Osteocyte (in vitro differentiated cells): ENCODE results near the gene OST4. TPM values are rescaled to one million over a fixed set of nuclear protein-coding genes. Genes with fewer than 3 reads are reported as not detected.

ENCODE experiments used
- DNase-seq: peaks from one replicate; pipeline ENCODE4 v3.0.0; 2021; ENCODE audit warnings: mixed read lengths; ENCODE audit not compliant: unreplicated experiment; ENCODE audit errors: extremely low spot score
- H3K27ac Mint-ChIP-seq: one replicate; pipeline ENCODE4 v1.8.0; 2021; ENCODE audit warnings: mild to moderate bottlenecking, mixed read lengths; ENCODE audit not compliant: unreplicated experiment
- H3K27me3 Mint-ChIP-seq: one replicate; pipeline ENCODE4 v1.8.0; 2021; ENCODE audit warnings: mixed read lengths; ENCODE audit not compliant: unreplicated experiment
- H3K36me3 Mint-ChIP-seq: one replicate; pipeline ENCODE4 v1.8.0; 2021; ENCODE audit warnings: mixed read lengths; ENCODE audit not compliant: unreplicated experiment
- H3K4me1 Mint-ChIP-seq: one replicate; pipeline ENCODE4 v1.8.0; 2021; ENCODE audit warnings: mixed read lengths; ENCODE audit not compliant: unreplicated experiment
- H3K4me3 Mint-ChIP-seq: one replicate; pipeline ENCODE4 v1.8.0; 2021; ENCODE audit warnings: mild to moderate bottlenecking, moderate library complexity, mixed read lengths; ENCODE audit not compliant: unreplicated experiment
- H3K9me3 Mint-ChIP-seq: one replicate; pipeline ENCODE4 v1.8.0; 2021; ENCODE audit warnings: mixed read lengths; ENCODE audit not compliant: unreplicated experiment
- CTCF ChIP-seq: fragments of 200-600 bp; sonication (generic); IDR thresholded peaks from 2 replicates; pipeline ENCODE4 v1.5.0; 2021; ENCODE audit warnings: antibody characterized with exemption, mild to moderate bottlenecking, moderate library complexity
- total RNA-seq: library from RNA; stranded (reverse); gene quantifications from 2 replicates; pipeline ENCODE4 v1.2.1, GENCODE V29; 2021

OST4 gene
- total RNA-seq, 1 donor from 2014 or later: 380 TPM

- peaks cover 2% of the 10 kb centered on the region for H3K4me1 Mint-ChIP-seq
- H3K27me3 Mint-ChIP-seq: no peaks in the 10 kb centered on the region
- no peaks in the 10 kb centered on the region for H3K9me3 Mint-ChIP-seq
- no peak overlapping the region for H3K27ac Mint-ChIP-seq
- TF ChIP-seq CTCF: no peak
- DNase-seq: no peak
- H3K36me3 Mint-ChIP-seq: peaks cover 28% of the 10 kb centered on the region
- H3K4me3 Mint-ChIP-seq: no peak overlapping the region
These were observed 29.7 kb downstream of the OST4 start for GRCh38 chr2:27041752-27042151.

DNA sequence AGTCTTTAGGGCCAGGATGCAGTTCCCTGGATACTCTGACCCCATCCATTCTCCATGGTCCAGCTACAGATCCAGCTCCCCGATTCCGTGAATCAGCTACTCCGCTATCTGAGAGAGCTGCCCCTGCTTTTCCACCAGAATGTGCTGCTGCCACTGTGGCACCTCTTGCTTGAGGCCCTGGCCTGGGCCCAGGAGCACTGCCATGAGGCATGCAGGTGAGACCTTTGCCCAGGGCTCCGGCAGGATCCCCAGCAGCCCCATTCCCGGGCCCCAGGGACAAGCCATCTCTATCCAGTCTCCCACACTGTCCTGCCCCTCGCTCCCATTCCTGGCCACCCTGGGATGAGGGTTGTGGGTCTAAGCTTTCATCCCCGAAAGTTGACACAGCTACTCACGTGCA lies 31.2 kb downstream of the OST4 start:
- no peak for TF ChIP-seq CTCF
- no peak for DNase-seq
- peaks cover 2% of the 10 kb centered on the region for H3K4me1 Mint-ChIP-seq
- H3K9me3 Mint-ChIP-seq: no peaks in the 10 kb centered on the region
- no peak overlapping the region for H3K27ac Mint-ChIP-seq
- no peaks in the 10 kb centered on the region for H3K27me3 Mint-ChIP-seq
- peaks cover 39% of the 10 kb centered on the region for H3K36me3 Mint-ChIP-seq
- no peak overlapping the region for H3K4me3 Mint-ChIP-seq

GRCh38 chr2:27039871-27040270 lies 31.6 kb downstream of the OST4 start:
- Mint-ChIP-seq H3K36me3 (peaks cover 39% of the 10 kb centered on the region), H3K27me3 (no peaks in the 10 kb centered on the region), H3K9me3 (no peaks in the 10 kb centered on the region), H3K4me3 (no peak overlapping the region), H3K4me1 (peaks cover 5% of the 10 kb centered on the region), H3K27ac (no peak overlapping the region)
- no peak for TF ChIP-seq CTCF
- DNase-seq: no peak

- H3K36me3 Mint-ChIP-seq: peaks cover 39% of the 10 kb centered on the region
- DNase-seq: no peak
These were observed 32.0 kb downstream of the OST4 start for GRCh38 chr2:27039426-27039825.

More at GRCh38 chr2:27039426-27039825, 32.0 kb downstream of the OST4 start:
- no peak overlapping the region for H3K27ac Mint-ChIP-seq
- no peak overlapping the region for H3K4me3 Mint-ChIP-seq
- H3K4me1 Mint-ChIP-seq: peaks cover 7% of the 10 kb centered on the region
- H3K27me3 Mint-ChIP-seq: no peaks in the 10 kb centered on the region
- no peaks in the 10 kb centered on the region for H3K9me3 Mint-ChIP-seq
- TF ChIP-seq CTCF: no peak
